GM10248 (cell line): Measurements from ENCODE around the gene MORC2.

Experiments
- CTCF ChIA-PET: fragments of 300-600 bp; sonication (Branson Sonifier 250); formaldehyde crosslinking; extraction: SDS; loops from one replicate; lab custom pipeline; 2021; ENCODE audit warnings: antibody characterized with exemption; lab: Yijun Ruan, JAX
- POLR2A ChIA-PET: fragments of 350-650 bp; sonication (Branson Sonifier 250); formaldehyde crosslinking; extraction: SDS; loops from one replicate; lab custom pipeline; 2020; ENCODE audit warnings: antibody characterized with exemption; lab: Yijun Ruan, JAX
- DNase-seq: peaks from one replicate; pipeline ENCODE4 v3.0.0; 2012; ENCODE audit errors: extremely low spot score
- TF ChIP-seq, protein P1 (sequence below): IDR thresholded peaks from 2 replicates; pipeline ENCODE4 v1.5.1; 2012; ENCODE audit warnings: mild to moderate bottlenecking, low read depth; ENCODE audit errors: extremely low read depth, missing control alignments, control extremely low read depth

The MORC2 gene

DNA sequence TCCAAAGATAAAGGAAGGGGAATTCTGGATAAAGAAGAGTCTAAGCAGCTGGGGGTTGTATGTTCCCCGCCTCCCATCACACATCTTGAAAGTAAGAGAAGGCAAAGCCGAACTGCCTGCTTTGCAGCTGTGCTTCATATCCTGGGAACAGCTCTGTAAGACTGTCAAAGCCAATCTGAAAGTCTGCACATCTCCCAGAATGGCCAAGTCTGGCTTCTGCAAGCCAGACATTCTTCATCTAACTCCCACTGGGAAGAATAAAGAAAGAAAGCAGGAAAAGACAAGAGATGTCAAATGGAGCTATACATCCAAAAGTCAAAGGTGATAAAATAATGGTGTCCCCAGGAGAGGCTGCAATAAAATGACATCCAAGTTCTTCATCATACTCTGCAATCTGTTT, 15.4 kb downstream of the MORC2 start:
- TF ChIP-seq, protein P1, sequence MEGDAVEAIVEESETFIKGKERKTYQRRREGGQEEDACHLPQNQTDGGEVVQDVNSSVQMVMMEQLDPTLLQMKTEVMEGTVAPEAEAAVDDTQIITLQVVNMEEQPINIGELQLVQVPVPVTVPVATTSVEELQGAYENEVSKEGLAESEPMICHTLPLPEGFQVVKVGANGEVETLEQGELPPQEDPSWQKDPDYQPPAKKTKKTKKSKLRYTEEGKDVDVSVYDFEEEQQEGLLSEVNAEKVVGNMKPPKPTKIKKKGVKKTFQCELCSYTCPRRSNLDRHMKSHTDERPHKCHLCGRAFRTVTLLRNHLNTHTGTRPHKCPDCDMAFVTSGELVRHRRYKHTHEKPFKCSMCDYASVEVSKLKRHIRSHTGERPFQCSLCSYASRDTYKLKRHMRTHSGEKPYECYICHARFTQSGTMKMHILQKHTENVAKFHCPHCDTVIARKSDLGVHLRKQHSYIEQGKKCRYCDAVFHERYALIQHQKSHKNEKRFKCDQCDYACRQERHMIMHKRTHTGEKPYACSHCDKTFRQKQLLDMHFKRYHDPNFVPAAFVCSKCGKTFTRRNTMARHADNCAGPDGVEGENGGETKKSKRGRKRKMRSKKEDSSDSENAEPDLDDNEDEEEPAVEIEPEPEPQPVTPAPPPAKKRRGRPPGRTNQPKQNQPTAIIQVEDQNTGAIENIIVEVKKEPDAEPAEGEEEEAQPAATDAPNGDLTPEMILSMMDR = no peak
- ChIA-PET CTCF (interaction anchor here (1.1 to 1.8 kb wide), 4 partner anchors 11 to 318 kb away, joined by 3 to 7 read pairs (median 5); no protein-coding TSS in a partner anchor), POLR2A (no interaction called here)
- no peak for DNase-seq

DNA sequence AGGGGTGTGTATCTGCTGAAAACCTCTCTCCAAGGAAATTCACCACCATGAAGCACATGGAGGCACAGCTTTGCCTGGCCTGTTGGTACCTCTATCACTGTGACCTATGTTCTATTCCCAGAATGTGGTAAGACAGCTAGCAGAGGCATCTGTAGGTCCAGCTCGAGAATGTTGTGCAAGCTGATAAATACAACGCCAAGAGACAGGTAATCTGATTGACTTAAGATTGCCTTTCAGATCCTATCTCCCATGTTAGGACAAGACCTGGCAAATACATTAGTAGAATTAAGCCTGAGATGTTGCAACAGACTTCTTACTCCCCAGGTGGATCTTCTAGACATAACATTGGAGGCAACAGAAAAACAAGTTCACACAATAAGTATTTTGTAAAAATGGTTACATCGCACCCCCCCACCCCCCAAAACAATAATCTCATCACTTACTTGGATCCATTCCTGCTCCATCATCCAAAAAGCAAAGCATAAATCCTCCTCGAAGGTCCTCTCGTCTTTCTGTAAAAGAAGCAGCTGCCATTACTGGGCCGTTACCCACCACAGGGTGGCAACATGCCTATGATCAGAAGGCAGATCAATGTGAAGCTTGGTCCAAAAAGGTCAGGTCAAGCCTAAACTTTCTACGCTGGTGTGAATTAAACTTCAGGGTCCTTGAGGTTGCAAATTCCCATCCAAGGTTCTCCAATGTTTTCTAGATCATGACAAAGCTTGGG, 18.5 kb downstream of the MORC2 start:
- CTCF ChIA-PET = interaction anchor here (0.8 to 2.0 kb wide), 6 partner anchors 16 to 281 kb away, joined by 3 to 10 read pairs (median 4); partner anchors contain the start of gene SMTN
- DNase-seq = no peak
- TF ChIP-seq, protein P1 = no peak
- POLR2A ChIA-PET = interaction anchor here (0.6 to 0.7 kb wide), 2 partner anchors 43 to 135 kb away, joined by 3 to 4 read pairs; no protein-coding TSS in a partner anchor

DNA sequence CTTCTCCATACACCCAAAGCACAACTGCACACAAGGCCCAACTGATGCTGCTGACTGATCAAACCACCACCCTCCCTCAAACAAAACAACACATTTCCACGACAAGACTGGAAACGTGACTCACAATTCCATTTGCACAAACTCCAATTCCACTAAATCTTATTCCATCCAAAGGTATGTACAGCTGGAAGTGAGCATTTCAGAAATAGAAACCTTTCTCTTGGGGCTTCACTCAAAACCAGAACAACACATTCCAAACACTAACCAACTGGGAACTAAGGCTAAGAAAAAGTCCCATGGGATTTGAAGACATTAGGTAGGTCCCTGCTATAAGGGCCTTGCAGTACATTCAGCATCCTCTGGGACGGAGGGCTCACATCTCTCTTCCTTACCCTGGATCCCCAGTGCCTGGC, 19.6 kb downstream of the MORC2 start:
- POLR2A ChIA-PET = no interaction called here
- no peak for DNase-seq
- TF ChIP-seq, protein P1 = no peak
- CTCF ChIA-PET = interaction anchor here (1.0 to 2.0 kb wide), 4 partner anchors 27 to 282 kb away, joined by 3 to 10 read pairs (median 4); no protein-coding TSS in a partner anchor

DNA sequence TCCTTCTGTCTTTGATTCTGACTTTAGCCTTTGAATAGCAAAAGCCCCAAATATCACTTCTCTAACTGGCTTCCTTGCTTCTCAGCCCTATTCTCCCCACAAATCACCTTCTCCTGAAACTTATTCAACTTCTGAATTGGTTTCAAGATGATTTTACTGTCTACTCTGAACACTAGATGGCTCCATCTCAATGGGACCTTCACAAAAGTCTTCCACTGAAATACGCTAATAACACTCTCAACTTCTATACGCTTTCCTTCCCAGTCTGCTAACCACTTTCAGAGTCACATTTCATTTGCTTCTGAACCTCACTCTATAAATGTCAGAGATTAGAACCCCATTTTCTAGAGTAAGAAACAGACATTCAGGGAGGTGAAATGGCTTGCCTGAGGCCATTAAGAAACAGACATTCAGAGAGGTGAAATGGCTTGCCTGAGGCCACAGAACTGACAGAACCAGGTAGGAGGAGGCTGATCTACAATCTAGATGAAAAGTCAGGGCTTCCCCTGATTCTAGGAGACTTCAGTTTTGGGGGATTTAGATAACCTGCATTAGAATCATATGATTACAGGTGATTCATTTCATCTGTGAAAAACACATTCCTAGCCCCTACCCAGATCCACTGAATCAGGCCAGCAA, 20.6 kb downstream of the MORC2 start:
- ChIA-PET POLR2A (no interaction called here), CTCF (interaction anchor here (1.0 to 2.8 kb wide), 6 partner anchors 28 to 202 kb away, joined by 3 to 20 read pairs (median 3); no protein-coding TSS in a partner anchor)
- TF ChIP-seq, protein P1 = peak; percentile 48
- DNase-seq = no peak

DNA sequence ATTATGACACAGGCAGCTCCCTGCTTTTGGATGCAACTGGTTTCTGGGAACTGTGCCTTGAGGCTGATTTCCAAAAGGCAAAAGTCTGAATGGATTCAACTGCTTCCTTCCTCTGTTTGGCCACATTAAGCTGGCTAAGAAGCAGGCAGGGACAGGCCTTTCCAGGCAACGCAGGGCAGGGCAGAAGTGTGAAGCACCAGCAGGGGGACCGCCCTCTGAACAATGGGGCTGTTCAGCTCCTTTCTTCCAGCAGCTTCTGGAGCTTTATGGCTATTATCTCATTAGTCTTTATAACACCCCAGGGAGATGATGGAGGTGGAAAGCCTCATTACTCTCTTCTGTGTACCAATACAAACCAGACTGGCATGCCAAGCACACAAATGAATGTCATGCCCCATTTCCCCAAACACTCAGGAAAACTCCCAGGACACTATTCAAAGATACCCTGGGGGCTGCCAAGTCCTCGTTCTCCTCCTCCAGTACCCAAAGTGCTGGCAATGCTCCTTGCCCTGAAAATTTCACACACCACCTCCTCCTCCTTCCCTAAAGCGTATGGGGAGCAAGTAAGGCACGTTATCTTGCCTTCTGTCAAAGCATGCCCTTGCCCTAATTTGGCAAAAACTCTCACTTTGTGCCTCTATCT, 21.3 kb downstream of the MORC2 start:
- TF ChIP-seq, protein P1 = no peak
- DNase-seq = no peak
- ChIA-PET POLR2A (no interaction called here), CTCF (interaction anchor here (0.8 to 2.8 kb wide), 5 partner anchors 25 to 202 kb away, joined by 3 to 20 read pairs (median 3); partner anchors contain the start of gene SMTN)

DNA sequence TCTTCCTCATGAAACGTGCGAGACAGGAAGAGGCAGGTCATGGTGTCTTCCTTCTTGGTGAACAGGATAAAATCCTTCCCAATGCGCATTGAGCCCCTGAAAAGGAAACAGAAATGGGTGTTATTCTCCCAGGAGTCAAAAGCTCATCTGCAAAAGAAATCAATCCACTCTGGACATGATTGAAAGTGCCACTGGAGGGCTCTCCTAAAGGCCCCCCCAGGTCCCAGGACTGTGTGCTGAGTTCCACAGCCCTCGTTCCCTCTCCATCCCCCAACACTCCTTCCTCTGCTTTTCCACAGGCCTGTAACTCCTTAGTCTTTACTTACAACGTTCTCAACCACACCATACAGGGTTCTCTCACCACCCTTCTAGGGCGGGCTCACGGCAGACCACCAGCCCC, 22.2 kb downstream of the MORC2 start:
- POLR2A ChIA-PET = no interaction called here
- TF ChIP-seq, protein P1 = no peak
- CTCF ChIA-PET = interaction anchor here (0.9 to 2.8 kb wide), 6 partner anchors 19 to 266 kb away, joined by 3 to 20 read pairs (median 4); partner anchors contain the start of gene LIMK2
- DNase-seq = no peak
